ENCODE data around the gene MTUS2. TPM values are rescaled to one million over a fixed set of nuclear protein-coding genes. Genes with fewer than 3 reads are reported as not detected.

The MTUS2 gene
- total RNA-seq, 1 experiment from 2014 or later = 0.35 TPM

GRCh38 chr13:29131159-29131558, 311.0 kb downstream of the MTUS2 start:
- no peak overlapping the region for H3K4me3 Mint-ChIP-seq
- Histone ChIP-seq H3K56ac (ENCODE audit: insufficient read length, low read depth, low read length) (no peak overlapping the region), H3K4me1 (ENCODE audit: insufficient read depth, low read length) (no peaks in the 10 kb centered on the region), H4K8ac (replicated peaks; ENCODE audit: insufficient read length, low read depth, low read length) (no peak overlapping the region), H2BK15ac (ENCODE audit: low read depth, low read length) (no peak overlapping the region), H4K5ac (ENCODE audit: insufficient read length, low read depth, low read length) (no peak overlapping the region), H2AFZ (ENCODE audit: low read length) (no peak overlapping the region), H3K79me2 (ENCODE audit: insufficient read depth, low read length) (no peaks in the 10 kb centered on the region), H3K9ac (ENCODE audit: extremely low read depth, insufficient read length, low read length) (no peak overlapping the region), H3K27ac (ENCODE audit: insufficient read length, low read depth, low read length) (no peak overlapping the region), H3K79me1 (ENCODE audit: insufficient read depth, low read depth, low read length, poor library complexity, severe bottlenecking) (no peaks in the 10 kb centered on the region), H3K4ac (ENCODE audit: low read depth, low read length) (no peak overlapping the region), H2BK5ac (ENCODE audit: insufficient read length, low read length) (no peak overlapping the region), H2BK12ac (ENCODE audit: insufficient read length, low read depth, low read length) (no peak overlapping the region), H3T11ph (ENCODE audit: low read length) (no peak overlapping the region), H3K23ac (ENCODE audit: insufficient read length, low read depth, low read length) (no peak overlapping the region), H2BK120ac (ENCODE audit: low read depth, low read length, poor library complexity, severe bottlenecking) (no peak overlapping the region), H2BK20ac (ENCODE audit: low read depth, low read length, poor library complexity, severe bottlenecking) (no peak overlapping the region), H3K18ac (ENCODE audit: insufficient read length, low read depth, low read length) (no peak overlapping the region), H3K9me3 (ENCODE audit: control insufficient read depth, low read depth, low read length) (no peaks in the 10 kb centered on the region), H3K27me3 (ENCODE audit: insufficient read depth, low read length) (no peaks in the 10 kb centered on the region), H3K4me2 (ENCODE audit: insufficient read depth, insufficient read length, low read length) (no peak overlapping the region), H4K91ac (ENCODE audit: insufficient read length, low read depth, low read length) (no peak overlapping the region), H2AK5ac (ENCODE audit: insufficient read length, low read length) (no peak overlapping the region), H3K23me2 (ENCODE audit: insufficient read length, low read depth, low read length, poor library complexity, severe bottlenecking) (no peaks in the 10 kb centered on the region), H3K14ac (ENCODE audit: insufficient read depth, low read length) (no peak overlapping the region), H4K20me1 (ENCODE audit: control insufficient read depth, insufficient read depth, insufficient read length) (no peaks in the 10 kb centered on the region)
- no peak for DNase-seq
- no peak overlapping the region for H3K27ac Mint-ChIP-seq
- H3K9me3 Mint-ChIP-seq = no peaks in the 10 kb centered on the region
- H3K4me1 Mint-ChIP-seq = no peaks in the 10 kb centered on the region
- no peaks in the 10 kb centered on the region; a peak in 1 of 7 replicates for H3K36me3 Mint-ChIP-seq (ENCODE audit: insufficient read depth in 1 of 3, low read depth in 3 of 3)
- peaks cover 1% of the 10 kb centered on the region; the same call in 1 of the 2 replicates for H3K27me3 Mint-ChIP-seq (ENCODE audit: low read depth)
- no peak for TF ChIP-seq CTCF (conservative IDR thresholded peaks at IDR 0.05)
- no CpG with 5 or more reads among the region's 1 CpG for WGBS (ENCODE audit: extremely low coverage, insufficient read length, low lambda C conversion rate)

Data from H9 (cell line).